Nephron (organoid): Measurements from ENCODE around the gene MOB3B.

Source experiments
- H3K27ac Mint-ChIP-seq, 3 experiments: 2 replicates each; pipeline ENCODE4 v1.8.0; 2020; ENCODE audit warnings: mixed read lengths in 3 of 3, mild to moderate bottlenecking in 2 of 3, moderate library complexity in 1 of 3
- H3K27me3 Mint-ChIP-seq: 2 replicates; pipeline ENCODE4 v1.8.0; 2021; ENCODE audit warnings: low read depth, mild to moderate bottlenecking, moderate library complexity, mixed read lengths
- H3K36me3 Mint-ChIP-seq: 2 replicates; pipeline ENCODE4 v1.8.0; 2020; ENCODE audit warnings: low read depth, mixed read lengths
- H3K4me1 Mint-ChIP-seq: 2 replicates; pipeline ENCODE4 v1.8.0; 2020; ENCODE audit warnings: mixed read lengths
- H3K4me3 Mint-ChIP-seq, 3 experiments: 2 replicates each; pipeline ENCODE4 v1.8.0; 2020; ENCODE audit warnings: mild to moderate bottlenecking in 3 of 3, mixed read lengths in 3 of 3, moderate library complexity in 2 of 3
- H3K9me3 Mint-ChIP-seq: 2 replicates; pipeline ENCODE4 v1.8.0; 2020; ENCODE audit warnings: mixed read lengths
- TF ChIP-seq, protein P1 (sequence below), 3 experiments: fragments of 200-600 bp; sonication (generic); IDR thresholded peaks; one replicate each; pipeline ENCODE4 v1.5.0; 2021; ENCODE audit warnings: antibody characterized with exemption in 3 of 3; ENCODE audit not compliant: unreplicated experiment in 3 of 3

The MOB3B gene

GRCh38 chr9:27352457-27353165, 177.0 kb downstream of the MOB3B start:
- H3K4me3 Mint-ChIP-seq, result no peak overlapping the region
- peak overlapping the region in 1 of 3 experiments; percentile 20 for H3K27ac Mint-ChIP-seq
- H3K4me1 Mint-ChIP-seq, result peaks cover 40% of the 10 kb centered on the region
- H3K27me3 Mint-ChIP-seq, result peaks cover 3% of the 10 kb centered on the region
- peaks cover 23% of the 10 kb centered on the region for H3K36me3 Mint-ChIP-seq
- no peaks in the 10 kb centered on the region for H3K9me3 Mint-ChIP-seq
- TF ChIP-seq, protein P1, sequence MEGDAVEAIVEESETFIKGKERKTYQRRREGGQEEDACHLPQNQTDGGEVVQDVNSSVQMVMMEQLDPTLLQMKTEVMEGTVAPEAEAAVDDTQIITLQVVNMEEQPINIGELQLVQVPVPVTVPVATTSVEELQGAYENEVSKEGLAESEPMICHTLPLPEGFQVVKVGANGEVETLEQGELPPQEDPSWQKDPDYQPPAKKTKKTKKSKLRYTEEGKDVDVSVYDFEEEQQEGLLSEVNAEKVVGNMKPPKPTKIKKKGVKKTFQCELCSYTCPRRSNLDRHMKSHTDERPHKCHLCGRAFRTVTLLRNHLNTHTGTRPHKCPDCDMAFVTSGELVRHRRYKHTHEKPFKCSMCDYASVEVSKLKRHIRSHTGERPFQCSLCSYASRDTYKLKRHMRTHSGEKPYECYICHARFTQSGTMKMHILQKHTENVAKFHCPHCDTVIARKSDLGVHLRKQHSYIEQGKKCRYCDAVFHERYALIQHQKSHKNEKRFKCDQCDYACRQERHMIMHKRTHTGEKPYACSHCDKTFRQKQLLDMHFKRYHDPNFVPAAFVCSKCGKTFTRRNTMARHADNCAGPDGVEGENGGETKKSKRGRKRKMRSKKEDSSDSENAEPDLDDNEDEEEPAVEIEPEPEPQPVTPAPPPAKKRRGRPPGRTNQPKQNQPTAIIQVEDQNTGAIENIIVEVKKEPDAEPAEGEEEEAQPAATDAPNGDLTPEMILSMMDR (IDR thresholded peaks at IDR 0.05; ENCODE audit: unreplicated experiment in 3 of 3), result no peak

- Mint-ChIP-seq H3K27ac (peak overlapping the region; percentile 45 to 51 (median 48)), H3K27me3 (peaks cover 3% of the 10 kb centered on the region), H3K9me3 (no peaks in the 10 kb centered on the region), H3K4me3 (no peak overlapping the region), H3K4me1 (peaks cover 40% of the 10 kb centered on the region), H3K36me3 (peaks cover 15% of the 10 kb centered on the region)
- TF ChIP-seq, protein P1 (IDR thresholded peaks at IDR 0.05; ENCODE audit: unreplicated experiment in 3 of 3), result no peak
Measured at GRCh38 chr9:27351438-27351837, 178.2 kb downstream of the MOB3B start.

- TF ChIP-seq, protein P1 (IDR thresholded peaks at IDR 0.05; ENCODE audit: unreplicated experiment in 3 of 3), result no peak
- peaks cover 15% of the 10 kb centered on the region for H3K36me3 Mint-ChIP-seq
- H3K4me3 Mint-ChIP-seq, result no peak overlapping the region
- H3K9me3 Mint-ChIP-seq, result no peaks in the 10 kb centered on the region
- peaks cover 40% of the 10 kb centered on the region for H3K4me1 Mint-ChIP-seq
- peaks cover 3% of the 10 kb centered on the region for H3K27me3 Mint-ChIP-seq
- peak overlapping the region in 2 of 3 experiments; percentile 71 to 75 for H3K27ac Mint-ChIP-seq
Measured at GRCh38 chr9:27350382-27350976, 179.1 kb downstream of the MOB3B start.

DNA sequence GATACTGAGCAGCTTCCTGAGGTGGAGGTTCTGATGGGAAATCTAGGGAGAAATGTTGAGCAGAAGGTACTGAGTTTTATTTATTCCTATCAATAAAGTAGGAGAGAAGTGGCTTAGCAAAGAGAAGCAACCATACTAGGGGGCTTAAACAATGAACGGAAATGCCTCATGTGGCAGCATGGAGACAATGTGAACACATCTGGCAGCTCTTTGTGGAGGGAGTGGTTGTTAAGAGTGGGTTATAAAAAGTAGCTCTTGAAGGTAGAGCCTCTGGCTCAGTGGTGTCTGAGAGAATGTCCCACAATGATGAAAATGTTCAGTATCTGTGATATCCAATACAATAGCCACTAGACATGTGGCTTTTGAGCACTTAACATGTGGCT, 179.9 kb downstream of the MOB3B start:
- Mint-ChIP-seq H3K36me3 (peaks cover 15% of the 10 kb centered on the region), H3K9me3 (no peaks in the 10 kb centered on the region), H3K27me3 (peaks cover 3% of the 10 kb centered on the region), H3K4me1 (peaks cover 40% of the 10 kb centered on the region), H3K27ac (peak overlapping the region; percentile 58 to 75 (median 72)), H3K4me3 (no peak overlapping the region)
- TF ChIP-seq, protein P1 (IDR thresholded peaks at IDR 0.05; ENCODE audit: unreplicated experiment in 3 of 3), result no peak

- H3K4me1 Mint-ChIP-seq, result peaks cover 39% of the 10 kb centered on the region
- H3K27me3 Mint-ChIP-seq, result peaks cover 3% of the 10 kb centered on the region
- H3K4me3 Mint-ChIP-seq, result no peak overlapping the region
- H3K9me3 Mint-ChIP-seq, result no peaks in the 10 kb centered on the region
- peak overlapping the region; percentile 58 to 75 (median 72) for H3K27ac Mint-ChIP-seq
- TF ChIP-seq, protein P1 (IDR thresholded peaks at IDR 0.05; ENCODE audit: unreplicated experiment in 3 of 3), result no peak
- H3K36me3 Mint-ChIP-seq, result peaks cover 15% of the 10 kb centered on the region
Measured at GRCh38 chr9:27348785-27349697, 180.6 kb downstream of the MOB3B start.
